HFF-Myc (cell line): ENCODE results near the gene NEURL3.
"Not testable (repeated sequence)": the region's sequence is repeated elsewhere in the genome, so short reads cannot be mapped to it uniquely, and the experiment has no call there.

Experiments used
- DNase-seq: peaks from one replicate; pipeline ENCODE4 v3.0.0-alpha.2; 2011; ENCODE audit warnings: low read depth; ENCODE audit errors: extremely low read depth
- H3K4me3 ChIP-seq: replicated peaks from 2 replicates; pipeline ENCODE4 v1.5.1; 2011; ENCODE audit warnings: low read depth, mild to moderate bottlenecking, control low read depth, low read length
- CTCF ChIP-seq: IDR thresholded peaks from 2 replicates; pipeline ENCODE4 v1.5.1; 2012; ENCODE audit warnings: mild to moderate bottlenecking, low read depth, low read length, control low read depth; ENCODE audit errors: missing control alignments

NEURL3 gene, protein sequence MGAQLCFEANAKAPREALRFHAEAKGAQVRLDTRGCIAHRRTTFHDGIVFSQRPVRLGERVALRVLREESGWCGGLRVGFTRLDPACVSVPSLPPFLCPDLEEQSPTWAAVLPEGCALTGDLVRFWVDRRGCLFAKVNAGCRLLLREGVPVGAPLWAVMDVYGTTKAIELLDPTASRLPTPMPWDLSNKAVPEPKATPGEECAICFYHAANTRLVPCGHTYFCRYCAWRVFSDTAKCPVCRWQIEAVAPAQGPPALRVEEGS

GRCh38 chr2:96505231-96505889, at the start of gene NEURL3:
TSS of gene NEURL3 (minus strand) at chr2:96505357. CDS start at chr2:96505286, 71 bp downstream.
- TF ChIP-seq CTCF = no peak
- H3K4me3 ChIP-seq = no peak within 1 kb of the TSS
- peak; percentile 32 for DNase-seq

GRCh38 chr2:96554293-96555145, 49.4 kb upstream of the NEURL3 start:
- no peak for DNase-seq
- no peak overlapping the region for H3K4me3 ChIP-seq
- peak; percentile 91 for TF ChIP-seq CTCF

DNA sequence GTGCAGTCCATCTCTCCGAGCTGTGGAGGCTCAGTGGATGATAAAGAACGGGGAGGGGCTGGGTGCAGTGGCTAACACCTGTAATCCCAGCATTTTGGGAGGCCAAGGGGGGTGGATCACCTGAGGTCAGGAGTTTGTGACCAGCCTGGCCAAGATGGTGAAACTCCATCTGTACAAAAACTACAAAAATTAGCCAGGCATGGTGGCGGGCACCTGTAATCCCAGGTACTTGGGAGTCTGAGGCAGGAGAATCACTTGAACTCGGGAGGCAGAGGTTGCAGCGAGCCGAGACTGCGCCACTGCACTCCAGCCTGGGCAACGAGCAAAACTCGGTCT, 48.8 kb upstream of the NEURL3 start:
- H3K4me3 ChIP-seq, DNase-seq: not testable (repeated sequence)

GRCh38 chr2:96553176-96553956, 48.2 kb upstream of the NEURL3 start:
- DNase-seq = no peak
- TF ChIP-seq CTCF = no peak

GRCh38 chr2:96552315-96553175, 47.4 kb upstream of the NEURL3 start:
- H3K4me3 ChIP-seq = no peak overlapping the region
- TF ChIP-seq CTCF = no peak
- DNase-seq = no peak

More at GRCh38 chr2:96553176-96553956, 48.2 kb upstream of the NEURL3 start:
- no peak overlapping the region for H3K4me3 ChIP-seq

DNA sequence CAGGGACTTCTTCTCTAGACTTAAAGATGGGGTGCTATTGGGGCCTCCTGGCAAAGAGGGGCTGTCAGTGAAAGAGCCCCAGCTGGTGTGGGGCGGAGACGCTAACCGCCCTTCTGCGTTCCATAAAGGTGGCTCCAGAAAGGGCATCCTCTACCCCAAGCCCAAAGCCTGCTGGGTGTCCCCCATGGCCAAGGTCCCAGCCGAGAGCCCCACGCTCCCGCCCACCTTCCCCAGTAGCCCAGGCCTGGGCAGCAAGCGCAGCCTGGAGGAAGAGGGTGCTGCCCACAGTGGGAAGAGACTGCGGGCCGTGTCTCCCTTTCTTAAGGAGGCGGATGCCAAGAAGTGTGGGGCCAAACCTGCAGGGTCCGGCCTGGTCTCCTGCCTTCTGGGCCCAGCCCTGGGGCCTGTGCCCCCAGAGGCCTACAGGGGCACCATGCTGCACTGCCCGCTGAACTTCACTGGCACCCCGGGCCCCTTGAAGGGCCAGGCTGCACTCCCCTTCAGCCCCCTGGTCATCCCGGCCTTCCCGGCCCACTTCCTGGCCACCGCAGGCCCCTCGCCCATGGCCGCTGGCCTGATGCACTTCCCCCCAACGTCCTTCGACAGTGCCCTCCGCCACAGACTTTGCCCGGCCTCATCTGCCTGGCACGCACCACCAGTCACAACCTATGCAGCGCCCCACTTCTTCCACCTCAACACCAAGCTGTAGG, 46.6 kb upstream of the NEURL3 start:
- no peak overlapping the region for H3K4me3 ChIP-seq
- no peak for DNase-seq
- TF ChIP-seq CTCF = no peak
